NB4 (cell line): ENCODE data around the gene WDR48.

Experiments
- DNase-seq: peaks from one replicate; pipeline ENCODE4 v3.0.0; 2010; ENCODE audit warnings: low read depth
- H3K4me3 ChIP-seq: one replicate; pipeline ENCODE4 v1.5.1; 2011; ENCODE audit warnings: mild to moderate bottlenecking, low read depth, low read length, moderate library complexity
- MYC ChIP-seq: IDR thresholded peaks from 2 replicates; pipeline ENCODE4 v1.6.1; 2011; ENCODE audit warnings: low read depth, low read length
- POLR2A ChIP-seq: IDR thresholded peaks from 2 replicates; pipeline ENCODE4 v1.6.1; 2011; ENCODE audit warnings: mild to moderate bottlenecking; ENCODE audit not compliant: insufficient read length; ENCODE audit errors: extremely low read depth
- TF ChIP-seq, protein P1 (sequence below): IDR thresholded peaks from one replicate; pipeline ENCODE4 v1.5.1; 2012; ENCODE audit warnings: low read depth, low read length
- TF ChIP-seq, protein P2 (sequence below): IDR thresholded peaks from 2 replicates; pipeline ENCODE4 v1.6.1; 2011; ENCODE audit warnings: low read depth, low read length

WDR48 gene

DNA sequence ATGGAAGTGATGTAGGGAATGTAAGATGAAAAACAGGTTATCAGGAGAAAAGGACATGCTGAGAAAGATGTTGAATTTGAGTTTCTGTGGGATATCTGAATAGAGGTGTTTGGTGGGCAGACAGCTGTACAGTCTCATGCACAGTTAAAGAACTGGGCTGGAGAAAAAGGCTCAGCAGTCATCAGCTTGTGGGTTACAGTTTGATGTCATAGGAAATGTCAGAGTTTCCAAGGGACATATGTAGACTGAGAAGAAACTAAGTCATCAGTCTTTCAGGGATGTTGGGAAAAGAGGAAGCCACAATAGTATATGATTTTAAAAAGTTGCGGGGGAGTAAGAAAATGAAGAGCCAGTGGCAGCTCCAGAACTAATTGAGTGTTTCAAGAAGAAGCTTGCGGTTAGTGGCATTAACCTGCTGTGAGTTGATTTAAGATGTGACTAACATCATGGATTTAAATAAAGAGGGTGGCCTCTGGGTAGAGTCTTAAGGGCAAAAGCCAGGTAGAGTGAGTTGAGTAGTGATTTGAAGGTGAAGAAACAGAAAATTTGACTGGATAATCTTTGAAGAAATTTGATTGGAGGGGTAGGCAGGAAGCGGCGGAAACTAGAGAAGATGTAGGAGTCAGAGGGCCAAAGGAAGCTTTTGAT is 31.0 kb downstream of the WDR48 start:
- H3K4me3 ChIP-seq: no peak overlapping the region
- no peak for TF ChIP-seq MYC
- TF ChIP-seq, protein P1, sequence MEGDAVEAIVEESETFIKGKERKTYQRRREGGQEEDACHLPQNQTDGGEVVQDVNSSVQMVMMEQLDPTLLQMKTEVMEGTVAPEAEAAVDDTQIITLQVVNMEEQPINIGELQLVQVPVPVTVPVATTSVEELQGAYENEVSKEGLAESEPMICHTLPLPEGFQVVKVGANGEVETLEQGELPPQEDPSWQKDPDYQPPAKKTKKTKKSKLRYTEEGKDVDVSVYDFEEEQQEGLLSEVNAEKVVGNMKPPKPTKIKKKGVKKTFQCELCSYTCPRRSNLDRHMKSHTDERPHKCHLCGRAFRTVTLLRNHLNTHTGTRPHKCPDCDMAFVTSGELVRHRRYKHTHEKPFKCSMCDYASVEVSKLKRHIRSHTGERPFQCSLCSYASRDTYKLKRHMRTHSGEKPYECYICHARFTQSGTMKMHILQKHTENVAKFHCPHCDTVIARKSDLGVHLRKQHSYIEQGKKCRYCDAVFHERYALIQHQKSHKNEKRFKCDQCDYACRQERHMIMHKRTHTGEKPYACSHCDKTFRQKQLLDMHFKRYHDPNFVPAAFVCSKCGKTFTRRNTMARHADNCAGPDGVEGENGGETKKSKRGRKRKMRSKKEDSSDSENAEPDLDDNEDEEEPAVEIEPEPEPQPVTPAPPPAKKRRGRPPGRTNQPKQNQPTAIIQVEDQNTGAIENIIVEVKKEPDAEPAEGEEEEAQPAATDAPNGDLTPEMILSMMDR: no peak
- TF ChIP-seq, protein P2, sequence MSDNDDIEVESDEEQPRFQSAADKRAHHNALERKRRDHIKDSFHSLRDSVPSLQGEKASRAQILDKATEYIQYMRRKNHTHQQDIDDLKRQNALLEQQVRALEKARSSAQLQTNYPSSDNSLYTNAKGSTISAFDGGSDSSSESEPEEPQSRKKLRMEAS: no peak
- no peak for TF ChIP-seq POLR2A
- DNase-seq: peak; percentile 41

DNA sequence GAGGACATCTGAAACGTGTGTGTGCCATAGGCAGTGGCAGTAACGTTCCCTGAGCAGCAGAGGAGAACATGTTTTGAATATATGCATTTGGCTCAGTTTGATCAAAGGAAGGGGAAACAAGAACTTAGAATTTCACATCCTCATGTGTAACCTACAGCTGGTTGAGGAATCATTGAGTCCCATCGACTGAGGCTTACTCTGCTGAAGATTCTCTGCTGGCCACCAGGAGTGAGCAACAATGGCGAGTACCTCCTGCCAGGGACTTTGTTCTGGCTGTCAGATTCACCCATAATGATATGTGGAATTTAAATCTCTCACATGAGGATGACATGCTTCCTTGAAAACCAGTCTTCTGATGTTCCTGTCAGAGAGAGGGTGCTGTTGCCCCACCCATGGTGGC is 34.3 kb downstream of the WDR48 start:
- TF ChIP-seq, protein P2: no peak
- TF ChIP-seq, protein P1: no peak
- TF ChIP-seq MYC (no peak), POLR2A (no peak)
- DNase-seq: no peak
- H3K4me3 ChIP-seq: no peak overlapping the region

DNA sequence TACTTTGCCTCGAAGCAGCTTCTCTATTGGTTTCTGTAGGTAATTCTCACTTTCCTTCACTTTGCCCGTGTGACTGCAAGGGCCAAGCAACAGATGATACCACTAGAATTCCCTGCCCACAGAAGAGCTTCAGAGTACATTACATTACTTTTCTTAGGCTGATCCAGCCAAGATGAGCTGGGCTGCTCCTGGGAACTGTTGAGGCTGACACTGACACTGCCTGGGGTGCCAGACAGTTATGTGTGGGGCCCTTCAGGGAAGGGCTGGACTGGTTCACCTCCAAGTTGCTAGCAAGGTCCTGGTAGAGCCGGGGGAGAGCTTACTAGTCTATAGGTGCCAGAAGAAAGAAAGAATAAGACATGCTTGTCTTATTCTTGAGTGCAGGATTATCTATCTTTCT is 36.6 kb downstream of the WDR48 start:
- H3K4me3 ChIP-seq: no peak overlapping the region
- DNase-seq: no peak
- TF ChIP-seq POLR2A: no peak
- TF ChIP-seq, protein P1: no peak
- TF ChIP-seq, protein P2: no peak
- no peak for TF ChIP-seq MYC

DNA sequence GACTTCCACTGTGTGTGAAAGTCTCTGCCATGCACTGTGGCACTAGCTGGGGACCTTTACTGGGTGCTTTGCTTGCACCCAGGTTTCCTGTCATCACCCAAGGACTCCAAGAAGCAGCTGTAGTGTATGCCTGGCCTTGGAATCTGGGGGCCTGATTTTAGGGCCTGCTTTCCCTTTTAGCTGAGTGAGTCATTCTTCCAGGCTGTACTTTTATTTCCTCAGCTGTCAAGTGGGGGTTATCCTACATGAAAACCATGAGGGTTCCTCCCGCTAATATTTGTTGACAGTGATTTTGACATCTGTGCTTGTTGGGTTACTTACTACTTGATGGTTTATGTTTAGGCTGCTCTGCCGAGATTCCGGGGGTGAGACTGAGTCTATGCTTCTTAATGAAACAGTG is 37.1 kb downstream of the WDR48 start:
- TF ChIP-seq, protein P1: no peak
- no peak for TF ChIP-seq POLR2A
- no peak for TF ChIP-seq MYC
- TF ChIP-seq, protein P2: no peak
- H3K4me3 ChIP-seq: no peak overlapping the region

DNA sequence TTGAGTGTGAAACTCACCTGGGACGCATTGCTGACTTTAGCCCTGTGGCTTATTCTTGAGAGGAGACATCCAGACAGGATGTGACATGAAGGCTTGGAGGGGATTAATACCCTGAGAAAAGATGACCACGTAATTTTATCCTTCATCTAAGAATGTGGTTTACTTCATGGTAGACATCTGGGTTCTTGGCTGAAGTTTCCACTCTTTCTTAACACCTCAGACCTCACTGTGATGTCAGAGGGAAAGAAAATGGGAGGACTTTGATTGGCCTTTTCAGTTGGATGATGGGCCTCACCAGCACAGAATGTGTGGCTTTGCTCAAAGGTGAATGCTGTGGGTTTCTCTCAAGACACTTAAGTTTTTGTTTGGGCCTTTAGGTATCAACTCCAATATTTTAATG is 39.1 kb downstream of the WDR48 start:
- no peak for DNase-seq
- TF ChIP-seq POLR2A (no peak), MYC (no peak)
- TF ChIP-seq, protein P1: no peak
- TF ChIP-seq, protein P2: no peak
- H3K4me3 ChIP-seq: no peak overlapping the region

More for the DNA sequence above, 37.1 kb downstream of the WDR48 start:
- DNase-seq: no peak
